DOHH2 (cell line): ENCODE measurements around the gene OR10A2.

Source experiments
- H3F3A ChIP-seq: fragments of 200-600 bp; sonication (generic), shearing (Covaris generic); 2 replicates; pipeline ENCODE4 v1.6.0; 2016; ENCODE audit warnings: antibody characterized with exemption, mild to moderate bottlenecking; ENCODE audit not compliant: control insufficient read depth, insufficient read depth
- H3K27ac ChIP-seq: fragments of 200-600 bp; sonication (generic); 2 replicates; pipeline ENCODE4 v1.5.1; 2014; ENCODE audit warnings: low read depth, mild to moderate bottlenecking, low read length, moderate library complexity
- H3K27me3 ChIP-seq: fragments of 200-600 bp; sonication (generic); 2 replicates; pipeline ENCODE4 v1.6.1; 2014; ENCODE audit warnings: mild to moderate bottlenecking, low read length, mixed read lengths; ENCODE audit not compliant: control insufficient read depth
- H3K36me3 ChIP-seq: fragments of 200-600 bp; sonication (generic); 2 replicates; pipeline ENCODE4 v1.6.1; 2014; ENCODE audit warnings: mild to moderate bottlenecking, low read length, moderate library complexity, mixed read lengths; ENCODE audit not compliant: control insufficient read depth
- H3K4me1 ChIP-seq: fragments of 200-600 bp; sonication (generic); 2 replicates; pipeline ENCODE4 v1.6.1; 2014; ENCODE audit warnings: mild to moderate bottlenecking, low read length, mixed read lengths; ENCODE audit not compliant: control insufficient read depth
- H3K4me2 ChIP-seq: fragments of 200-600 bp; sonication (generic); 2 replicates; pipeline ENCODE4 v1.6.0; 2014; ENCODE audit warnings: mild to moderate bottlenecking, low read length, moderate library complexity
- H3K4me3 ChIP-seq: fragments of 200-600 bp; sonication (generic); 2 replicates; pipeline ENCODE4 v1.5.1; 2014; ENCODE audit warnings: mild to moderate bottlenecking, low read length, mixed read lengths
- H3K79me2 ChIP-seq: fragments of 200-600 bp; sonication (generic); 2 replicates; pipeline ENCODE4 v1.6.1; 2014; ENCODE audit warnings: mild to moderate bottlenecking, low read length, mixed read lengths; ENCODE audit not compliant: control insufficient read depth
- H3K9me2 ChIP-seq: fragments of 200-600 bp; sonication (generic); replicated peaks from 2 replicates; pipeline ENCODE4 v1.6.1; 2014; ENCODE audit warnings: mild to moderate bottlenecking, low read length, mixed read lengths; ENCODE audit not compliant: control insufficient read depth
- H3K9me3 ChIP-seq: fragments of 200-600 bp; sonication (generic); 2 replicates; pipeline ENCODE4 v1.6.1; 2014; ENCODE audit warnings: antibody characterized with exemption, low read length, mixed read lengths; ENCODE audit not compliant: control insufficient read depth, insufficient read depth
- H4K20me1 ChIP-seq: fragments of 200-600 bp; sonication (generic); 2 replicates; pipeline ENCODE4 v1.6.0; 2014; ENCODE audit warnings: low read depth, mild to moderate bottlenecking, antibody characterized with exemption, low read length, moderate library complexity; ENCODE audit not compliant: control insufficient read depth, insufficient read depth
- EZH2phosphoT487 ChIP-seq: fragments of 200-600 bp; sonication (generic); IDR thresholded peaks from 2 replicates; pipeline ENCODE4 v1.6.1; 2017; ENCODE audit warnings: borderline replicate concordance, mild to moderate bottlenecking, antibody characterized with exemption, low read length, moderate library complexity, mixed read lengths
- TF ChIP-seq, protein P1 (sequence below): fragments of 200-600 bp; sonication (generic); IDR thresholded peaks from one replicate; pipeline ENCODE4 v1.5.1; 2014; ENCODE audit warnings: antibody characterized with exemption, mild to moderate bottlenecking, low read depth, low read length; ENCODE audit not compliant: poor library complexity, severe bottlenecking

The OR10A2 gene

GRCh38 chr11:6855971-6856541 is 6.8 kb upstream of the OR10A2 start:
- no peak overlapping the region for H3K4me2 ChIP-seq
- no peaks in the 10 kb centered on the region for H3K9me3 ChIP-seq
- H3K27ac ChIP-seq = no peak overlapping the region
- no peaks in the 10 kb centered on the region for H3K79me2 ChIP-seq
- no peaks in the 10 kb centered on the region for H3F3A ChIP-seq
- TF ChIP-seq EZH2phosphoT487 = no peak
- TF ChIP-seq, protein P1, sequence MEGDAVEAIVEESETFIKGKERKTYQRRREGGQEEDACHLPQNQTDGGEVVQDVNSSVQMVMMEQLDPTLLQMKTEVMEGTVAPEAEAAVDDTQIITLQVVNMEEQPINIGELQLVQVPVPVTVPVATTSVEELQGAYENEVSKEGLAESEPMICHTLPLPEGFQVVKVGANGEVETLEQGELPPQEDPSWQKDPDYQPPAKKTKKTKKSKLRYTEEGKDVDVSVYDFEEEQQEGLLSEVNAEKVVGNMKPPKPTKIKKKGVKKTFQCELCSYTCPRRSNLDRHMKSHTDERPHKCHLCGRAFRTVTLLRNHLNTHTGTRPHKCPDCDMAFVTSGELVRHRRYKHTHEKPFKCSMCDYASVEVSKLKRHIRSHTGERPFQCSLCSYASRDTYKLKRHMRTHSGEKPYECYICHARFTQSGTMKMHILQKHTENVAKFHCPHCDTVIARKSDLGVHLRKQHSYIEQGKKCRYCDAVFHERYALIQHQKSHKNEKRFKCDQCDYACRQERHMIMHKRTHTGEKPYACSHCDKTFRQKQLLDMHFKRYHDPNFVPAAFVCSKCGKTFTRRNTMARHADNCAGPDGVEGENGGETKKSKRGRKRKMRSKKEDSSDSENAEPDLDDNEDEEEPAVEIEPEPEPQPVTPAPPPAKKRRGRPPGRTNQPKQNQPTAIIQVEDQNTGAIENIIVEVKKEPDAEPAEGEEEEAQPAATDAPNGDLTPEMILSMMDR = no peak
- no peaks in the 10 kb centered on the region for H3K9me2 ChIP-seq
- no peaks in the 10 kb centered on the region for H3K36me3 ChIP-seq
- no peaks in the 10 kb centered on the region for H4K20me1 ChIP-seq
- no peaks in the 10 kb centered on the region for H3K27me3 ChIP-seq
- no peaks in the 10 kb centered on the region for H3K4me1 ChIP-seq
- no peak overlapping the region for H3K4me3 ChIP-seq

DNA sequence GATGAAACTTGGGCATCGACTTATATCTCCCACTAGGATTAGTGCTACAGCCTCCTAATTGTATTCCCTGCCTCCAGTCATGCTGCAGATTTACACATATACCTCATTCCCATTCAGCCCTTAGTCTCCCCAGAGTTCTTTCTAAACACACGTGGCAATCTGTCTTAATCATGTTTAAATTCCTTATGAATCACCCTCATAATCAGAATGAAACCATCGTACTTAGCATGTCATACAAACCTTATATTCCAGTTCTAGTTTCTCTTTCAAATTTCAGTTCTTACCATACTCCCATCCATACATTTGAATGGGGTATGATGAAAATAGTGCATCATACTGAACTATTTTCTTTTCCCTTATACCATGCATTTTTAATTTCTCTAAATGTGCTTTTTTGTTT is 6.0 kb upstream of the OR10A2 start:
- no peak for TF ChIP-seq EZH2phosphoT487

DNA sequence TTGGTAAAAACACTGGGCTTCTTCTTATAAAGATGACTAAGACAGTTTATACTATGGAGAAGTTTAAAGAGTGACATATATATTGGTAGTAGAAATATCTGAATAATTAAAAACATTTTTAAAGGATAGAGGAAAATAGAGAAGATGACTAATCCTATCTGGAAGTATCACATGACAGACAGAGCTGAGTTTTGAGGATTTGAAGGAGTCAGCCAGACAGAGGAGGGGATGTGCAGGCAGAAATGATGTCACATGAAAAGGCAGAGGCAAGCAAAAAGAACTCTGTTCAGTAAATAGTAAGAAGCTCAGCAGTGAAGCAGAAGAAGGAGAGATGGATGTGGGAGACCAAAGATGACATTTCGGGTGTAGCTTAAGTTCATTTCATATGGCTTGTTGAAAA is 1.6 kb downstream of the OR10A2 start:
- Histone ChIP-seq H3K27me3 (no peaks in the 10 kb centered on the region), H3F3A (no peaks in the 10 kb centered on the region), H3K27ac (no peak overlapping the region), H3K79me2 (no peaks in the 10 kb centered on the region), H3K9me2 (no peaks in the 10 kb centered on the region), H3K4me2 (no peak overlapping the region), H4K20me1 (no peaks in the 10 kb centered on the region), H3K4me1 (no peaks in the 10 kb centered on the region), H3K4me3 (no peak overlapping the region), H3K9me3 (no peaks in the 10 kb centered on the region), H3K36me3 (no peaks in the 10 kb centered on the region)
- no peak for TF ChIP-seq EZH2phosphoT487
- TF ChIP-seq, protein P1 = no peak

More for the DNA sequence above, 6.0 kb upstream of the OR10A2 start:
- H3K79me2 ChIP-seq = no peaks in the 10 kb centered on the region
- no peaks in the 10 kb centered on the region for H4K20me1 ChIP-seq
- no peaks in the 10 kb centered on the region for H3K27me3 ChIP-seq
- no peaks in the 10 kb centered on the region for H3K9me2 ChIP-seq
- no peaks in the 10 kb centered on the region for H3K4me1 ChIP-seq
- H3K4me2 ChIP-seq = no peak overlapping the region
- no peak overlapping the region for H3K4me3 ChIP-seq
- H3K27ac ChIP-seq = no peak overlapping the region
- no peaks in the 10 kb centered on the region for H3K36me3 ChIP-seq
- no peaks in the 10 kb centered on the region for H3F3A ChIP-seq
- H3K9me3 ChIP-seq = no peaks in the 10 kb centered on the region

DNA sequence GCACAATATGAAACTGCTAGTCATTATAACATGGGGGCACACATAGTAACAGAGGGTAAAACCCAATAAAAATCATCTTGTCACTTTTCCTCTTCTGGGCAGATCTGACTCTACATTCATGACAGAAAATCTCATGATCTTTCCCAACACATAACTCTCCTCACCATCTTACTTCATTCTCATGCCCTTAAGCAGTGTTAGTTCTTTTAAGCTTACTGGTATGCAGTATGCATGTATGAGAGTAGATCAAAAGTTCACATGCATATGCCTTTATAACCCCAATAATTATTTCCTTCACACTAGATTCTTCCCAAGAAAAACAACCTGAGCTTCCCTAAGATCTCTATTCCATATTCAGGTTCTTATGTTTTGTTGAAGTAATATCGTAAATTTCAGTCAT is 8.4 kb downstream of the OR10A2 start:
- Histone ChIP-seq H3K4me2 (no peak overlapping the region), H4K20me1 (no peaks in the 10 kb centered on the region), H3K36me3 (no peaks in the 10 kb centered on the region), H3K27ac (no peak overlapping the region), H3K9me3 (no peaks in the 10 kb centered on the region), H3K4me1 (no peaks in the 10 kb centered on the region), H3K9me2 (no peaks in the 10 kb centered on the region; the same call in 1 of the 2 replicates), H3K27me3 (no peaks in the 10 kb centered on the region), H3F3A (no peaks in the 10 kb centered on the region), H3K79me2 (no peaks in the 10 kb centered on the region), H3K4me3 (no peak overlapping the region)
- TF ChIP-seq EZH2phosphoT487 = no peak
- TF ChIP-seq, protein P1 = no peak
